Adrenal gland (tissue), 5 donors: ENCODE data around the gene ATXN1.

Experiments used
- CTCF ChIP-seq, 6 experiments: fragments of 450-650 bp in 4 of 6; fragments of 200-600 bp in 2 of 6; sonication (generic) in 1 of 6; IDR thresholded peaks; 1 replicate in 5 of 6; 2 replicates in 1 of 6; pipeline versions ENCODE4 v1.5.1 to v1.8.0; 2016 to 2021; ENCODE audit warnings: antibody characterized with exemption in 6 of 6, mild to moderate bottlenecking in 2 of 6, moderate library complexity in 1 of 6
- POLR2A ChIP-seq, 2 donors: fragments of 450-650 bp; IDR thresholded peaks; one replicate each; pipeline ENCODE4 v1.6.1; 2017; ENCODE audit warnings: antibody characterized with exemption in 2 of 2, mild to moderate bottlenecking in 2 of 2, moderate library complexity in 1 of 2
- donor health status: DM: no; HTN: no; CAD: no.

- no peak for TF ChIP-seq CTCF (IDR thresholded peaks at IDR 0.05)
- TF ChIP-seq POLR2A (IDR thresholded peaks at IDR 0.05): no peak
Observed at GRCh38 chr6:16741112-16742016, 19.9 kb downstream of the ATXN1 start.
